NCI-H1694 treated with DMSO at 0.1 percent for 48 hours (cell line): ENCODE data around the gene FGD4.
A peak's percentile ranks its signal among the peaks of the same experiment; 100 is the strongest.
"Not testable (repeated sequence)": the region's sequence is repeated elsewhere in the genome, so short reads cannot be mapped to it uniquely, and the experiment has no call there.

ENCODE experiments used
- DNase-seq: peaks from one replicate; lab custom pipeline; 2025; lab: John Stamatoyannopoulos, UW

Gene FGD4

GRCh38 chr12:32496946-32497345 lies 97.6 kb downstream of the FGD4 start:
- no peak for DNase-seq

- DNase-seq: no peak
Observed at GRCh38 chr12:32497864-32498263, 98.5 kb downstream of the FGD4 start.

GRCh38 chr12:32499048-32499447 lies 99.7 kb downstream of the FGD4 start:
- no peak for DNase-seq

- peak; percentile 99 for DNase-seq
Observed at GRCh38 chr12:32501835-32502333, 102.5 kb downstream of the FGD4 start.

GRCh38 chr12:32502693-32503502 lies 103.5 kb downstream of the FGD4 start:
- DNase-seq: peak; percentile 63

- DNase-seq: no peak
Observed at GRCh38 chr12:32503730-32504129, 104.4 kb downstream of the FGD4 start.

- DNase-seq: no peak
Observed at GRCh38 chr12:32504591-32504990, 105.2 kb downstream of the FGD4 start.

- DNase-seq: no peak
Observed at GRCh38 chr12:32505067-32505945, 105.9 kb downstream of the FGD4 start.

- not testable (repeated sequence) for DNase-seq
Observed at GRCh38 chr12:32507096-32507941, 108.0 kb downstream of the FGD4 start.

- DNase-seq: no peak
Observed at GRCh38 chr12:32507942-32508320, 108.6 kb downstream of the FGD4 start.

- DNase-seq: no peak
Observed at GRCh38 chr12:32508626-32509025, 109.3 kb downstream of the FGD4 start.

GRCh38 chr12:32509328-32510091 lies 110.2 kb downstream of the FGD4 start:
- no peak for DNase-seq

- DNase-seq: not testable (repeated sequence)
Observed at GRCh38 chr12:32511976-32512375, 112.6 kb downstream of the FGD4 start.

GRCh38 chr12:32512379-32512778 lies 113.0 kb downstream of the FGD4 start:
- DNase-seq: no peak

GRCh38 chr12:32512910-32513309 lies 113.6 kb downstream of the FGD4 start:
- DNase-seq: no peak

GRCh38 chr12:32515137-32515873 lies 115.9 kb downstream of the FGD4 start:
- no peak for DNase-seq

- no peak for DNase-seq
Observed at GRCh38 chr12:32516230-32516629, 116.9 kb downstream of the FGD4 start.

GRCh38 chr12:32517966-32518365 lies 118.6 kb downstream of the FGD4 start:
- DNase-seq: no peak

GRCh38 chr12:32519047-32519446 lies 119.7 kb downstream of the FGD4 start:
- no peak for DNase-seq
